Tibial nerve (tissue), 4 donors: ENCODE results near the gene TSPAN3. TPM values are rescaled to one million over a fixed set of nuclear protein-coding genes. Genes with fewer than 3 reads are reported as not detected.

Experiments
- DNase-seq, 2 donors: peaks; one replicate each; pipeline ENCODE4 v3.0.0-alpha.2; 2019; ENCODE audit warnings: low spot score in 2 of 2
- H3K27ac ChIP-seq, 4 donors: fragments of 200-600 bp; sonication (generic) in 3 of 4; one replicate each; pipeline ENCODE4 v1.5.1; 2017 to 2019; ENCODE audit warnings: mild to moderate bottlenecking in 1 of 4
- H3K27me3 ChIP-seq, 2 donors: fragments of 200-600 bp; sonication (generic) in 1 of 2; one replicate each; pipeline versions ENCODE4 v1.5.1 to v1.6.0; 2017 to 2019
- H3K36me3 ChIP-seq, 3 donors: fragments of 200-600 bp; sonication (generic); one replicate each; pipeline ENCODE4 v1.5.1; 2018 to 2019
- H3K4me1 ChIP-seq, 4 donors: fragments of 200-600 bp; sonication (generic) in 3 of 4; one replicate each; pipeline ENCODE4 v1.5.1; 2017 to 2019
- H3K4me3 ChIP-seq, 4 donors: fragments of 200-600 bp; sonication (generic) in 3 of 4; one replicate each; pipeline ENCODE4 v1.5.1; 2017 to 2019; ENCODE audit warnings: mild to moderate bottlenecking in 1 of 4, moderate library complexity in 1 of 4
- H3K9me3 ChIP-seq, 4 donors: fragments of 200-600 bp; sonication (generic) in 3 of 4; one replicate each; pipeline ENCODE4 v1.5.1; 2017 to 2019
- EP300 ChIP-seq, 2 donors: sonication (generic); formaldehyde crosslinking; IDR thresholded peaks; one replicate each; pipeline ENCODE4 v1.6.1; 2017; ENCODE audit warnings: antibody characterized with exemption in 2 of 2, mild to moderate bottlenecking in 1 of 2
- POLR2A ChIP-seq, 2 donors: fragments of 450-650 bp; IDR thresholded peaks; one replicate each; pipeline ENCODE4 v1.6.1; 2017; ENCODE audit warnings: antibody characterized with exemption in 2 of 2, mild to moderate bottlenecking in 2 of 2, moderate library complexity in 2 of 2
- WGBS, 2 donors: methylation state at CpG; one replicate each; pipeline ENCODE4 v1.1.5; 2018; 5-methylcytosine and 5-hydroxymethylcytosine counted together
- total RNA-seq, 4 donors: library from RNA; depleted of rRNA; stranded (reverse); fragments of >200 nt; gene quantifications; one replicate each; pipeline ENCODE4 v1.1.0, GENCODE V29; 2016
- TF ChIP-seq, protein P1 (sequence below), 5 experiments: fragments of 200-600 bp in 3 of 5; fragments of 450-650 bp in 2 of 5; sonication (generic) in 3 of 5; IDR thresholded peaks; one replicate each; pipeline ENCODE4 v1.5.1; 2016 to 2019; ENCODE audit warnings: antibody characterized with exemption in 5 of 5, mild to moderate bottlenecking in 3 of 5, moderate library complexity in 2 of 5

TSPAN3 gene
- total RNA-seq, 4 donors from 2014 or later, result 155 to 229 (median 203) TPM

DNA sequence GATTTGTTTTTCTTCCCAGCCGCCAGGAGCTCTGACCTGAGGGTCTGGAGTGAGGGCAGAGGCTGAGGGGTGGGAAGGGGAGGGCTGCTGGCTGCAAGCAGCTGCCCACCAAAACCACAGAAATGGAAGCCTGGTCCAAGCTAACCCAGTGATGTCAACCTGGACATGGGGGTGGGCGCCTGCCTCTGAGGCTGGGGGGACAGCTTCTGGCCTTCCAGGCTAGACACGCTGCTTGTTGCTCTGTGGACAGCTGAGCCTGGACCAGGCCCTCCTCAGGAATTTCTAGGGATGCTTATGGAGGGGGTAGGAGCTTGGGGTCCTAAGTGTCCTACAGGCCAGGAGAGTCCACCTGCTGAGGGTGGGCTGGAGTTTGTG lies 54.6 kb downstream of the TSPAN3 start:
- Histone ChIP-seq H3K27me3 (no peaks in the 10 kb centered on the region), H3K27ac (no peak overlapping the region), H3K4me3 (no peak overlapping the region), H3K36me3 (no peaks in the 10 kb centered on the region), H3K4me1 (peaks cover 0 to 14% (median 9%) of the 10 kb centered on the region in 4 donors), H3K9me3 (no peaks in the 10 kb centered on the region)
- DNase-seq, result no peak
- 76 to 89% methylated on average over 3 of the region's 3 CpGs for WGBS, 2 donors
- TF ChIP-seq POLR2A (IDR thresholded peaks at IDR 0.05), result no peak
- TF ChIP-seq, protein P1, sequence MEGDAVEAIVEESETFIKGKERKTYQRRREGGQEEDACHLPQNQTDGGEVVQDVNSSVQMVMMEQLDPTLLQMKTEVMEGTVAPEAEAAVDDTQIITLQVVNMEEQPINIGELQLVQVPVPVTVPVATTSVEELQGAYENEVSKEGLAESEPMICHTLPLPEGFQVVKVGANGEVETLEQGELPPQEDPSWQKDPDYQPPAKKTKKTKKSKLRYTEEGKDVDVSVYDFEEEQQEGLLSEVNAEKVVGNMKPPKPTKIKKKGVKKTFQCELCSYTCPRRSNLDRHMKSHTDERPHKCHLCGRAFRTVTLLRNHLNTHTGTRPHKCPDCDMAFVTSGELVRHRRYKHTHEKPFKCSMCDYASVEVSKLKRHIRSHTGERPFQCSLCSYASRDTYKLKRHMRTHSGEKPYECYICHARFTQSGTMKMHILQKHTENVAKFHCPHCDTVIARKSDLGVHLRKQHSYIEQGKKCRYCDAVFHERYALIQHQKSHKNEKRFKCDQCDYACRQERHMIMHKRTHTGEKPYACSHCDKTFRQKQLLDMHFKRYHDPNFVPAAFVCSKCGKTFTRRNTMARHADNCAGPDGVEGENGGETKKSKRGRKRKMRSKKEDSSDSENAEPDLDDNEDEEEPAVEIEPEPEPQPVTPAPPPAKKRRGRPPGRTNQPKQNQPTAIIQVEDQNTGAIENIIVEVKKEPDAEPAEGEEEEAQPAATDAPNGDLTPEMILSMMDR (IDR thresholded peaks at IDR 0.05), result no peak
- no peak for TF ChIP-seq EP300 (IDR thresholded peaks at IDR 0.05)

DNA sequence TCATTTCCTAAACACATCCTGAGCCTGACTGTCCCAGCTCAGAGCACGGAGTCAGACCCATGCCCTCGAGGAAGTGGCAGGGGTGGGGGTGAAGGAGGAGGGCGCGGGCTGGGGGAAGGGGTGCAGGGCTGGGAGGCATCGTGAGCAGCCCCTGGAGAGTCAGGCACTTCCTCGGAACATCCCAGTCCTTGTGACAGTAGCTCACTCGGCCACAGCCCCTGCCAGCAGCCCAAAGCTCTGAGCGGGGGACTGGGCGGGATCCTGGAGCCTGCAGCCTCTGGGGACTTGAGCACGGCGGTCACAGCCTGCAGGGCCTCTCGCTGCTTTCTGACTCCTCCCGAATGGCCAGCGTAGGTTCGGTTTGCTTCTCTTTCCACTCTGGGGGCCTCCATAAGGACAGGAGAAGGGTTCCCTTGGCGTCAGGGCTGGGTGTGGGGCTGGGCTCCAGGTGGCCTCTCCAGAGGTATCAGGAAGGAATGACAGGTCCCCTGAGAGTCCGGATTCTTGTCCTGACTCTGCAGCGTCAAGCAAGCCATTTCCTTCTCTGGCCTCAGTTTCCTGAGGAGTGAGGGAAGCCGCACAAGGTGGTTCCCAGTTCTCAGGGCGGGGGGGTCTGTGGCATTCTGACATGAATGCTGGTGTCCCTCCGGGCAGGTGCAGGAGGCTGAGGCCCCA lies 55.1 kb downstream of the TSPAN3 start:
- H3K36me3 ChIP-seq, result no peaks in the 10 kb centered on the region
- DNase-seq, result no peak
- H3K4me3 ChIP-seq, result no peak overlapping the region
- H3K27me3 ChIP-seq, result no peaks in the 10 kb centered on the region
- WGBS, 2 donors, result 37 to 41% methylated on average over 17 to 20 of the region's 21 CpGs
- H3K27ac ChIP-seq, result no peak overlapping the region
- H3K9me3 ChIP-seq, result no peaks in the 10 kb centered on the region
- peaks cover 0 to 14% (median 9%) of the 10 kb centered on the region in 4 donors for H3K4me1 ChIP-seq
- no peak for TF ChIP-seq POLR2A (IDR thresholded peaks at IDR 0.05)
- TF ChIP-seq, protein P1 (IDR thresholded peaks at IDR 0.05), result no peak
- no peak for TF ChIP-seq EP300 (IDR thresholded peaks at IDR 0.05)

DNA sequence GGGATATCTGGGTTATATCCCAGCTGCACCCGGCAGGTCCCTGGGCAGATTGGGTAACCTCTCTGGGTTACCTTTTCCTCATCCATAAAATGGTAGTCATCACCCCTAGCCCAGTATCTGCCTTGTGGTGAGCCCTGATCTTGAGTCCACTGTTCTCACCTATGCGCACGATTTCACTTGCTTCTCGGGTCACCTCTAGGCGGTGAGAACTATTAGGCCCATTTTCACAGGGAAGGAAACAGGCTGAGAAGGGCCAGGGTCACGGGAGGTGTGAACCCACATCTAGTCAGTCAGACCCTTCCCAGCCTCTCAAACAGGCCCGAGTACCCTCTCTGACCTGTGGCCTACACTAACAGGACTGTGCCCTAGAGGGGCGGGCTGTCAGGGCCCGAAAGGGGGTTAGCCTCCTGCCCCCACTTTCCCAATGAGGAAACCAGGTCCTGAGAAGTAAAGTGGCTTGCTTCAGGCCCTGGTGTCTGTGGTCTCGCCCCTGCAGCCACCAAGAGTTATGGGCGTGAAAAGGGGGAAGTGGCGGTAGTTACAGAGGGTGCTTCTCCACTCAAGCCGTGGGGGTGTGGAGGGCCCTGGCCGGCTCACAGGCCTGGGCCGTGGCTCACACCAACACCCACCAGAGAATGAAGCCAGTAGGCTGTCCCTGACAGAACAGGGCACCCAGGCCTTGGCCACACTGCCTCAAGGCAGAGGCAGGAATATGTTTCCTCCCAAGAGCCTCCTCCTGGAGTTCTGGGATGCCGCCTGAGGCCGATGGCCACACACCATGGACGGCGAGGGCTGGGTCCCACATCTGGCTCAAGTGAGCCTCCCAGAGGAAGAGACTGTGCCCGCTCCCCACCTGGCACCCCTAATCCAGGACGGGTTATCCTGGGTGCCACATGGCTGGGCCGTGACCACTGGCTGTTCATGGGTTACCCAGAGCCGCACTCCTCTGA lies 56.5 kb downstream of the TSPAN3 start:
- WGBS, 2 donors, result 86% methylated on average over 17 to 23 of the region's 23 CpGs
- peaks cover 0 to 14% (median 9%) of the 10 kb centered on the region in 4 donors for H3K4me1 ChIP-seq
- no peak for DNase-seq
- no peaks in the 10 kb centered on the region for H3K9me3 ChIP-seq
- no peaks in the 10 kb centered on the region for H3K36me3 ChIP-seq
- H3K27ac ChIP-seq, result peak overlapping the region in 1 of 4 donors; percentile 53
- TF ChIP-seq EP300 (IDR thresholded peaks at IDR 0.05) (no peak), POLR2A (IDR thresholded peaks at IDR 0.05) (no peak)
- TF ChIP-seq, protein P1 (IDR thresholded peaks at IDR 0.05), result no peak
- no peak overlapping the region for H3K4me3 ChIP-seq
- no peaks in the 10 kb centered on the region for H3K27me3 ChIP-seq

DNA sequence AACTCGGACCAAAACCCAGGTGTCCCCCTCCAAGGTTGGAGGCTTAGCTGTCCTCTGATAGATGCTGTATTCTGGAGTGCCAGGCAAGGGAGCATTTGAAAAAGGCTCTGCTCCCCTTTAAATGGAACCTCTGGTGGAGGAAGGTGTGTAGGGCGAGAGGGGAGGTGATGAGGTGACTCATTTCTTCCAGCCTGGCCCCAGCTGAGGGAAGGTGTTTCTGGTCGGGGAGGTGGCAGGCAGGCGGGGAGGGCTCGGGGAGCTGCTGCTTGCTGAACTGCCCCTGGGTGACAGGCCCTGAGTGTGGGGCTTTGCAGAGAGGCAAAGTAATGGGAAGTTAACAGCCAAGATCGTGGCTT lies 57.2 kb downstream of the TSPAN3 start:
- Histone ChIP-seq H3K27ac (peak overlapping the region in 1 of 4 donors; percentile 53), H3K4me3 (no peak overlapping the region), H3K4me1 (peaks cover 0 to 14% (median 9%) of the 10 kb centered on the region in 4 donors), H3K9me3 (no peaks in the 10 kb centered on the region), H3K36me3 (no peaks in the 10 kb centered on the region), H3K27me3 (no peaks in the 10 kb centered on the region)
- TF ChIP-seq EP300 (IDR thresholded peaks at IDR 0.05), result no peak
- TF ChIP-seq POLR2A (IDR thresholded peaks at IDR 0.05), result no peak
- TF ChIP-seq, protein P1 (IDR thresholded peaks at IDR 0.05), result no peak
- WGBS, 2 donors, result 76 to 85% methylated on average over 6 of the region's 6 CpGs
- DNase-seq, result no peak

DNA sequence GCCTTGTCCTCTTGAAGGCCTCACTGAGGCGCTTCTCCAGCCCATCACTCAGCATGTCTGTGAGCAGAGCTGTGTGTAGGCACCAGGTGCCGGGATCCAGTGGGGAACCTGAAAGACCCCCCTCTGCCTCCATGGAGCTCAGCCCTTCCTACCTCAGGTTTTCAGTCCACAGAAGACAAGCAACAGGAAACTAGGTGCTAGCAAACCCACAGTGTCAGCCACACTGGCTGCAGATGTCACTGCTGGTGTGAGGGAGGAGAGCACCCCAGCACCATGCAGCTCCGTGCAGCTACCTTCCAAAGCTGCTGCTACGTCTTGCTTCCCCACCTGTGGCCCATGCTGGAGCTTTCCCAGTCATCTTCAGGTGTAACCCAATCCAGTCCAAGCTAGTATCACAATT lies 58.0 kb downstream of the TSPAN3 start:
- whole genome bisulfite sequencing, 2 donors, result 71 to 75% methylated on average over 4 of the region's 4 CpGs

More for the DNA sequence above, 58.0 kb downstream of the TSPAN3 start:
- H3K27ac ChIP-seq, result no peak overlapping the region
- TF ChIP-seq POLR2A (IDR thresholded peaks at IDR 0.05) (no peak), EP300 (IDR thresholded peaks at IDR 0.05) (no peak)
- TF ChIP-seq, protein P1 (IDR thresholded peaks at IDR 0.05), result no peak
- H3K9me3 ChIP-seq, result no peaks in the 10 kb centered on the region
- no peaks in the 10 kb centered on the region for H3K27me3 ChIP-seq
- no peak overlapping the region for H3K4me3 ChIP-seq
- H3K36me3 ChIP-seq, result no peaks in the 10 kb centered on the region
- peaks cover 0 to 14% (median 9%) of the 10 kb centered on the region in 4 donors for H3K4me1 ChIP-seq
- no peak for DNase-seq
